Ishikawa (cell line): ENCODE results near the gene SERGEF.

Experiments
- FOXM1 ChIP-seq: IDR thresholded peaks from 2 replicates; pipeline ENCODE4 v1.6.1; 2012; ENCODE audit warnings: low read depth, borderline replicate concordance
- TAF1 ChIP-seq: IDR thresholded peaks from 2 replicates; pipeline ENCODE4 v1.6.1; 2012; ENCODE audit warnings: low read depth, mild to moderate bottlenecking
- YY1 ChIP-seq: IDR thresholded peaks from 2 replicates; pipeline ENCODE4 v1.6.1; 2012; ENCODE audit warnings: low read depth
- TF ChIP-seq, protein P1 (sequence below): IDR thresholded peaks from 2 replicates; pipeline ENCODE4 v1.6.1; 2012

GRCh38 chr11:18022419-18022818 is 9.6 kb upstream of the SERGEF start:
- TF ChIP-seq TAF1 (no peak), FOXM1 (no peak), YY1 (no peak)
- TF ChIP-seq, protein P1, sequence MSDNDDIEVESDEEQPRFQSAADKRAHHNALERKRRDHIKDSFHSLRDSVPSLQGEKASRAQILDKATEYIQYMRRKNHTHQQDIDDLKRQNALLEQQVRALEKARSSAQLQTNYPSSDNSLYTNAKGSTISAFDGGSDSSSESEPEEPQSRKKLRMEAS, result no peak
